ENCODE data around the gene ORMDL2. TPM values are rescaled to one million over a fixed set of nuclear protein-coding genes. Genes with fewer than 3 reads are reported as not detected.
"Not testable (repeated sequence)": the region's sequence is repeated elsewhere in the genome, so short reads cannot be mapped to it uniquely, and the experiment has no call there.

Gene ORMDL2
- total RNA-seq, 1 experiment from 2014 or later: 22.5 TPM

DNA sequence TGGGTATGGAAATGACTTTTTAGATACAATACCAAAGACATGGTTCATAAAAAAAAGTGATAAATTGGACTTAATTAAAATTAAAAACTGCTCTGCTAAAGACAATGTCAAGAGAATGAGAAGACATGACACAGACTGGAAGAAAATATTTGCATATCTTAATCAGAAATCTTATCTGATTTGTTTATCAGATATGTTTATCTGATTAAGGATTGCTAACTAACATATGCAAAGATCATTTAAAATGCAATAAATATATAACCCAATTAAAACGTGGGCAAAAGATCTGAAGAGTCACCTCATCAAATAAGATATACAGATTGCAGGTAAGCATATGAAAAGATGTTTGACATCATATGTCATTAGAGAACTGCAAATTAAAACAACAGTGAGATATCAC lies 34.9 kb downstream of the ORMDL2 start:
- no peak for DNase-seq (ENCODE audit: low read depth)

- no peak for DNase-seq (ENCODE audit: low read depth)
These were observed 43.6 kb downstream of the ORMDL2 start for GRCh38 chr12:55861396-55861795.

DNA sequence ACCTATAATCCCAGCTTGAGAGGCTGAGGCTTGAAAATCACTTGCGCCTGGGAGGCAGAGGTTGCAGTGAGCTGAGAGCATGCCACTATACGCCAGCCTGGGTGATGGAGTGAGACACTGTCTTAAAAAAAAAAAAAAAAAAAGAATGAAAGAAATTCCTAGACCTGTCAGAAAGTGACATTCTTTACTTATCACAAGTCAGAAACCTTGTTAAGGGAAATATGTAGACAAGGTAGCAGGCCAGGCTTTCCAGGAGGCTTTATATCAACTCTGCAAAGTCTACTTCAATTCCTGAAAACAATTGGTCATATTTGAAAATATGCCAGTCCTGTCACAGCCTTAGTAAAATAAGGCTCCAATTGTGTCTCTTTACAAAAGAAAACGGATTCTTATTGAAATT lies 44.0 kb downstream of the ORMDL2 start:
- DNase-seq (ENCODE audit: low read depth): no peak

GRCh38 chr12:55862286-55862685 lies 44.4 kb downstream of the ORMDL2 start:
- DNase-seq (ENCODE audit: low read depth): no peak

DNA sequence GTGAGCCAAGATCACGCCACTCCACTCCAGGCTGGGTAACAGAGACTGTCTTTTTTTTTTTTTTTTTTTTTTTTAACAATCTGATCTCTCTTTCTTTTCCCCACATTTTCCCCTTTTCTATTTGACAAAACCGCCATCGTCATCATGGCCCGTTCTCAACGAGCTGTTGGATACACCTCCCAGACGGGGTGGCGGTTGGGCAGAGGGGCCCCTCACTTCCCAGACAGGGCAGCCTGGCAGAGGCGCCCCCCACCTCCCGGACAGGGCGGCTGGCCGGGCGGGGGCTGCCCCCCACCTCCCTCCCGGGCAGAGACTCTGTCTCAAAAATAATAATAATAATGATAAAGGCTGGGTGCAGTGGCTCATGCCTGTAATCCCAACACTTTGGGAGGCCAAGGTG lies 45.1 kb downstream of the ORMDL2 start:
- not testable (repeated sequence) for DNase-seq (ENCODE audit: low read depth)

- no peak for DNase-seq (ENCODE audit: low read depth)
These were observed 47.5 kb downstream of the ORMDL2 start for GRCh38 chr12:55865327-55865726.

DNA sequence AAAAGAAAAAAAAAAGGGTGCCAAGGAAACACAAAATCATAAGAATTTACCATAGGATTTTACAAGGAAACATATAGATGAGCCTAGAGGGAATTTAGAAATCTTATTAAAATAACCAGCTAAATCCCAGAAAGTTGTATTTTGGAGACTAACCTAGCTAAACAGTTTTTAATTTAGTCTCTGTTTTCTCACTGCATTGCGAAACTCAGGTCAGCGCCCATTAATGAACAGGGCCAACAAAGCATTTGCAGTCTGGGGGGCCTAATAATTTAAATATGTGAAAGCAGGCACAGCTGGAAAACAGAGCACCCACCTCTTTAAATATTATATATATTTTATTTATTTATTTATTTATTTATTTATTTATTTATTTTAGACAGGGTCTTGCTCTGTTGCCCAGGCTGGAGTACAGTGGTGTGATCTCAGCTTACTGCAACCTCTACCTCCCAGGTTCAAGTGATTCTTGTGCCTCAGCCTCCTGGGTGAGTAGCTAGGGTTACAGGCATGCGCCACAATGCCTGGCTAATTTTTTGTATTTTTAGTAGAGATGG lies 48.7 kb downstream of the ORMDL2 start:
- not testable (repeated sequence) for DNase-seq (ENCODE audit: low read depth)

Other genes with a start within 250 kb of the ORMDL2 start
- gene OR2AP1, start 245.6 kb upstream of the ORMDL2 start, total RNA-seq (2014; rRNA removed; shearing (Covaris generic)): not detected in 2 replicates
- gene OR10P1, start 181.1 kb upstream of the ORMDL2 start, total RNA-seq (2014; rRNA removed; shearing (Covaris generic)): not detected in 2 replicates
- gene ITGA7, start 110.1 kb upstream of the ORMDL2 start, total RNA-seq (2014; rRNA removed; shearing (Covaris generic)): 4.2 and 7.9 TPM in 2 replicates
- 115 and 120 TPM in 2 replicates for gene BLOC1S1, start 102.0 kb upstream of the ORMDL2 start, total RNA-seq (2014; rRNA removed; shearing (Covaris generic))
- 2.0 and 3.2 TPM in 2 replicates for gene RDH5, start 97.6 kb upstream of the ORMDL2 start, total RNA-seq (2014; rRNA removed; shearing (Covaris generic))
- gene CD63, start 89.0 kb upstream of the ORMDL2 start, total RNA-seq (2014; rRNA removed; shearing (Covaris generic)): 1,074 and 1,218 TPM in 2 replicates
- 3.9 and 7.1 TPM in 2 replicates for gene GDF11, start 74.9 kb upstream of the ORMDL2 start, total RNA-seq (2014; rRNA removed; shearing (Covaris generic))
- gene SARNP, start 317 bp upstream of the ORMDL2 start, total RNA-seq (2014; rRNA removed; shearing (Covaris generic)): 144 and 154 TPM in 2 replicates
- 34.5 and 42.3 TPM in 2 replicates for gene DNAJC14, start 11.5 kb downstream of the ORMDL2 start, total RNA-seq (2014; rRNA removed; shearing (Covaris generic))
- 1.5 and 2.9 TPM in 2 replicates for gene MMP19, start 24.9 kb downstream of the ORMDL2 start, total RNA-seq (2014; rRNA removed; shearing (Covaris generic))
- gene PYM1, start 109.9 kb downstream of the ORMDL2 start, total RNA-seq (2014; rRNA removed; shearing (Covaris generic)): 26.8 and 28.0 TPM in 2 replicates
- 21.7 and 31.3 TPM in 2 replicates for gene DGKA, start 113.1 kb downstream of the ORMDL2 start, total RNA-seq (2014; rRNA removed; shearing (Covaris generic))
- 0.54 and 0.69 TPM in 2 replicates for gene PMEL, start 148.0 kb downstream of the ORMDL2 start, total RNA-seq (2014; rRNA removed; shearing (Covaris generic))
- 112 and 148 TPM in 2 replicates for gene CDK2, start 148.8 kb downstream of the ORMDL2 start, total RNA-seq (2014; rRNA removed; shearing (Covaris generic))
- 58.1 and 71.3 TPM in 2 replicates for gene RAB5B, start 156.0 kb downstream of the ORMDL2 start, total RNA-seq (2014; rRNA removed; shearing (Covaris generic))
- gene SUOX, start 179.2 kb downstream of the ORMDL2 start, total RNA-seq (2014; rRNA removed; shearing (Covaris generic)): 9.7 and 17.0 TPM in 2 replicates
- gene IKZF4, start 203.0 kb downstream of the ORMDL2 start, total RNA-seq (2014; rRNA removed; shearing (Covaris generic)): 0.57 and 1.2 TPM in 2 replicates
- 1,969 and 2,525 TPM in 2 replicates for gene RPS26, start 223.9 kb downstream of the ORMDL2 start, total RNA-seq (2014; rRNA removed; shearing (Covaris generic))